GM12864 (cell line): ENCODE results near the gene TNFAIP8L1.

Experiments used
- DNase-seq: peaks from one replicate; pipeline ENCODE4 v3.0.0-alpha.2; 2011; ENCODE audit warnings: low read depth
- H3K4me3 ChIP-seq: 2 replicates; pipeline ENCODE4 v1.5.1; 2011; ENCODE audit warnings: mild to moderate bottlenecking, low read depth, low read length, control low read depth
- TF ChIP-seq, protein P1 (sequence below): IDR thresholded peaks from 2 replicates; pipeline ENCODE4 v1.5.1; 2011; ENCODE audit warnings: low read depth, mild to moderate bottlenecking, moderate library complexity, low read length, control low read depth, inconsistent platforms; ENCODE audit errors: missing control alignments

Gene TNFAIP8L1

DNA sequence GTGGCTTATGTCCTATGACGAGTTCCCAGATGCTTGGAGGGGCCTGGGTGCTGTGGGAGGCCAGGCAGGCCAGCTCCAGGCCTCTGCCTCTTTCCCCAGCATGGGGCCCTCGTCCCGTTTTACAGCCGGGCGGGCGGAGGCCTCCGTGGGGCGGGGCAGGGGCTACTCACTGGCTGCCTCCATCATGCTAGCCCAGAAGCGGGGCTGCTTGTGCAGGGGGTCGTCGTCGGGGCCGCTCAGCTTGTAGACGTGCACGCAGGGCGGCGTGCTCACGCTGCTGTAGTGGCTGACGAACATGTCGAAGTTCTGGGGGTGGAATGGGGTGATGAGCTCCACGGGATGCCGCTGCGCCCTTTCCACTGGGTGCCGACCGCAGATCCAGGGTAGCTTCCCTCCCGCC, 49.3 kb downstream of the TNFAIP8L1 start:
- DNase-seq = no peak
- TF ChIP-seq, protein P1, sequence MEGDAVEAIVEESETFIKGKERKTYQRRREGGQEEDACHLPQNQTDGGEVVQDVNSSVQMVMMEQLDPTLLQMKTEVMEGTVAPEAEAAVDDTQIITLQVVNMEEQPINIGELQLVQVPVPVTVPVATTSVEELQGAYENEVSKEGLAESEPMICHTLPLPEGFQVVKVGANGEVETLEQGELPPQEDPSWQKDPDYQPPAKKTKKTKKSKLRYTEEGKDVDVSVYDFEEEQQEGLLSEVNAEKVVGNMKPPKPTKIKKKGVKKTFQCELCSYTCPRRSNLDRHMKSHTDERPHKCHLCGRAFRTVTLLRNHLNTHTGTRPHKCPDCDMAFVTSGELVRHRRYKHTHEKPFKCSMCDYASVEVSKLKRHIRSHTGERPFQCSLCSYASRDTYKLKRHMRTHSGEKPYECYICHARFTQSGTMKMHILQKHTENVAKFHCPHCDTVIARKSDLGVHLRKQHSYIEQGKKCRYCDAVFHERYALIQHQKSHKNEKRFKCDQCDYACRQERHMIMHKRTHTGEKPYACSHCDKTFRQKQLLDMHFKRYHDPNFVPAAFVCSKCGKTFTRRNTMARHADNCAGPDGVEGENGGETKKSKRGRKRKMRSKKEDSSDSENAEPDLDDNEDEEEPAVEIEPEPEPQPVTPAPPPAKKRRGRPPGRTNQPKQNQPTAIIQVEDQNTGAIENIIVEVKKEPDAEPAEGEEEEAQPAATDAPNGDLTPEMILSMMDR = no peak
- H3K4me3 ChIP-seq = no peak overlapping the region

DNA sequence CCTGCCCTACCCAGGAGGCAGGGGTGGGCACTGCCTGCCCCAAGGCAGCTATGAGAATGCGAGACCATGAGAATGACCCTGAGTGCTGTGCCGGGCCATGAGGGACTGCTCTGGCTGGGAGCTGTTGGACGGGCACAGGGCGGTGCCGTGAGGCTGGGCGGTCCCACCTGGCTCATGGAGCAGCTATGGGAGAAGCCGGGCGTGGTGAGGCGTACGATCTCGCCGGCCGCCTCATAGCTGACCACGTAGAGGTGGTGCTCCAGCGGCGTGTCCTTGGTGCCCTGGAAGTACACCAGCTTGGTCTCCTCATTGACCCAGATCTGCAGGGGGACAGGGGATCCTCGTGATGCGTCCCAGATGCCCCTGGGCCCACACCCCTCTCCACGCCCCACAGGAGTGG, 50.1 kb downstream of the TNFAIP8L1 start:
- no peak for DNase-seq
- no peak overlapping the region for H3K4me3 ChIP-seq
- TF ChIP-seq, protein P1 = no peak

DNA sequence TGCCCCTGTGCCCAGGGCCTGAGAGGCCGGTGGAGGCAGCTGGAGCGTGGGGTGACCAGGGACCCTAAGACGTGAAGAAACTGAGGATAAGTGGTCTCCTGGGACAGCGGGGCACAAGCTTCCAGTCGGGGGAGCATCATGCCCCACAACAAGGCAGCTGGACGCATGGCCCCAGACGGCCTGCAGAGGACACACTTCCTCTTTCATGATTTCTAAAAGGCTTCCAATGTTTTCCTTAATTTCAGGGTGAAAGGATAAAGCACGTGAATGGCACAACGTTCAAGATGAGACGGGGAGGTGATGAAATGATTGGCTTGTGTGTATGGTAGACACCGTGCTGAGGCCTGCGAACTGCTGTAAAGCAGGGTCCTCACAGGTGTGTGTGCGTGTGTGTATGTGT, 51.0 kb downstream of the TNFAIP8L1 start:
- TF ChIP-seq, protein P1 = no peak
- no peak overlapping the region for H3K4me3 ChIP-seq
- DNase-seq = no peak

DNA sequence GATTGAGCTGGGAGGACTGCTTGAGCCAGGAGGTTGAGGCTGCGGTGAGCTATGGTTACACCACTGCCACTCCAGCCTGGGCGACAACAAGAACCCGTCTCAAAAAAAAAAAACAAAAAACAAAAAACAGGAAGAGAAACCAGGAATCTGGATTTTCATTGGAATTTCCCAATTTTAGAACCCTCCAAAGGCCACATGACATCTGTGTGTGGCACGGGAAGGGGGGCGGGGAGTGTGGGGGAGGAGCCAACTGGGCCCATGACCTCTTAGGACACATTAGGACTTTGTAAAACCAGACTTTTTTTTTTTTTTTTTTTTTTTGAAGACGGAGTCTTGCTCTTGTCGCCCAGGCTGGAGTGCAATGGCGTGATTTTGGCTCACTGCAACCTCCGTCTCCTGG, 52.1 kb downstream of the TNFAIP8L1 start:
- H3K4me3 ChIP-seq = no peak overlapping the region
- TF ChIP-seq, protein P1 = no peak
- DNase-seq = no peak

DNA sequence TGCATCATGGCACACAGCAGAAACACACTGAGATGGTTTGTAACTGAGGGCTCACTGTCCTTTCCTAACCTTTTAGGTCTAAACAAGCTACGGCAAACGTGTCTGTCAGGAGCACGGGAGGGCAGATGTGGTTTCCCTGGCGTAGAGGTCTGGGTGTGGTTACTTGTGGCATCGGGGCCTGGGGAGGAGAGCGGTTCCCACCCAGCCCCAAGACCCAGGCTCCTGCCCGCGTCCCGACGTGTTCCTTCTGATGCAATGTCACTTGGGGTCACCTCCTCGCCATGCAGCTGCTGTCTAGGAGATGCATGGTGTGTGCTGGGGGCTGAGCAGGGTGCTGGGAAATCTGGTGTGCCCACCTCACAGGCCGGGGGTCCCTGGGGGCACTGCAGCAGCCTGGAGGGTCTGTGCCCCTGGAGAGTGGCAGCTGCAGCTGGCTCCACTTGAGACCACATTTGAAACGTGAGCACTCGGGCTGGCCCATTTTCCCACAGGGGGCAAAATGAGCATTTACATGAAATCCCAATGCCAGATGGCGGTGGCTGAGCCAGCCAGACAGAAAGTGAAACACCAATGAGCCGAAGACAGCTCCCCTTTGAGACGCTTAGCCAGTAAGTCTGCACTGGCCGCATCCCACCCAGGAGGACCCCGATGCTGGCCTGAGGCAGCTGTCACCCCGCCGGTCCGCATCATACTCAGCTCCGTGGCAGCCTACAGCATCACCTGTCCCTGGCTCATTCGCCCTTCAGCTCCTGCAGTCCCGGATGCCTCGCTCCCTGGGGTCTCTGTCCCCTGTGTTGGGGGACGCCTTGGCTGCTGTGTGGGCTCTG, 53.1 kb downstream of the TNFAIP8L1 start:
- DNase-seq = no peak
- TF ChIP-seq, protein P1 = no peak

DNA sequence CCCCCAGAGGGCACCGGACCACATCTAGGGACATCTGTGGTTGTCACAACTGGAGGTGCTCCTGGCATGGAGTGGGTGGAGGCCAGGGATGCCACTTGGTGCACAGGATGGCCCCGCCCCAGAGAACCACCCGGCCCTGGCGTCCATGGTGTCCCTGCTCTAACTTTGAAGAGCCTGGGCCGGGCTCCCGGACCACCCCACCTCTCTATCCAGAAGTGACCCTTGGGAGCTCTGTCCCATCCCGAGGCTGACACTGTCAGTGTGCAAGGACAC, 53.7 kb downstream of the TNFAIP8L1 start:
- no peak for DNase-seq
- no peak overlapping the region for H3K4me3 ChIP-seq
- TF ChIP-seq, protein P1 = no peak

More for the DNA sequence above, 53.1 kb downstream of the TNFAIP8L1 start:
- no peak overlapping the region for H3K4me3 ChIP-seq
